GM12874 (cell line): ENCODE measurements around the gene CD2AP.

ENCODE experiments used
- TF ChIP-seq, protein P1 (sequence below): IDR thresholded peaks from 2 replicates; pipeline ENCODE4 v1.5.1; 2011; ENCODE audit warnings: low read depth, mild to moderate bottlenecking, control low read depth, low read length, moderate library complexity; ENCODE audit not compliant: insufficient read depth

The CD2AP gene

DNA sequence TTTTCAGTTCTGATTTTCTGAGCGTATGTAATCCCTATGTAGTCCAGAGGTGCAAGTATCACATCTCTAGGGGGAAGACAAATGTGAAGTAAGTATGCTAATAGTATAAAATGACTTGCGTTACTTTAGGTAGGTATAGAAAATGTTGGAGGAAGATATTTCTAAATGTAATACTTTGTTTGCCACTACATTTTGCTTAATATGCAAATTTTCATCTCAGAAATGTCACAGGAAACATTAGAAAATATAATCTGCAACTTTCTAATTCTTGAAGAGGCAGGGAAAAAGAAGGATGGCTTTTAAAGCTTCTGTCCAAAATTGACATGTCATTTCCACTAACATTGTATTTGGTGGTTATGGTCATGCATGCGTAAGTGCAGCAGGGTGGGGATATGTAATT lies 85.6 kb downstream of the CD2AP start:
- TF ChIP-seq, protein P1, sequence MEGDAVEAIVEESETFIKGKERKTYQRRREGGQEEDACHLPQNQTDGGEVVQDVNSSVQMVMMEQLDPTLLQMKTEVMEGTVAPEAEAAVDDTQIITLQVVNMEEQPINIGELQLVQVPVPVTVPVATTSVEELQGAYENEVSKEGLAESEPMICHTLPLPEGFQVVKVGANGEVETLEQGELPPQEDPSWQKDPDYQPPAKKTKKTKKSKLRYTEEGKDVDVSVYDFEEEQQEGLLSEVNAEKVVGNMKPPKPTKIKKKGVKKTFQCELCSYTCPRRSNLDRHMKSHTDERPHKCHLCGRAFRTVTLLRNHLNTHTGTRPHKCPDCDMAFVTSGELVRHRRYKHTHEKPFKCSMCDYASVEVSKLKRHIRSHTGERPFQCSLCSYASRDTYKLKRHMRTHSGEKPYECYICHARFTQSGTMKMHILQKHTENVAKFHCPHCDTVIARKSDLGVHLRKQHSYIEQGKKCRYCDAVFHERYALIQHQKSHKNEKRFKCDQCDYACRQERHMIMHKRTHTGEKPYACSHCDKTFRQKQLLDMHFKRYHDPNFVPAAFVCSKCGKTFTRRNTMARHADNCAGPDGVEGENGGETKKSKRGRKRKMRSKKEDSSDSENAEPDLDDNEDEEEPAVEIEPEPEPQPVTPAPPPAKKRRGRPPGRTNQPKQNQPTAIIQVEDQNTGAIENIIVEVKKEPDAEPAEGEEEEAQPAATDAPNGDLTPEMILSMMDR, result no peak

DNA sequence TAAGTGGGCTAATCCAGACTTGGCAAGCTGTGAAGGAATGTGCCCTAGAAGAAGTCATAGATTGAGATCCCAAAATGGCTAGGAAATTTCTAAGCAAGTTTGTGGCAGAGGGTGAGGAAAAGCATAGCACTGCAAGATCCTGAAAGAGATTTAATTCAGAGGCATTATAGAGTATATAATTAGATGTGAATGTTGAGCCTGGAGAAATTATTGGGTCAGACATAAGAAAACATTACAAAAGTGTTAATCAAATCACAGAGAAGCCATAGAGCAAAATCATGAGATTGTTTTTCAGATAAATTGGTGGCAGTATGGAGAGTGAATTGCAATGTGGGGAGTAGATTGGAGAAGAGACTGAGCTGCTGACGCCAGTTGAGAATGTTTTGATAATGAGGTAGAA lies 90.0 kb downstream of the CD2AP start:
- TF ChIP-seq, protein P1, result no peak

DNA sequence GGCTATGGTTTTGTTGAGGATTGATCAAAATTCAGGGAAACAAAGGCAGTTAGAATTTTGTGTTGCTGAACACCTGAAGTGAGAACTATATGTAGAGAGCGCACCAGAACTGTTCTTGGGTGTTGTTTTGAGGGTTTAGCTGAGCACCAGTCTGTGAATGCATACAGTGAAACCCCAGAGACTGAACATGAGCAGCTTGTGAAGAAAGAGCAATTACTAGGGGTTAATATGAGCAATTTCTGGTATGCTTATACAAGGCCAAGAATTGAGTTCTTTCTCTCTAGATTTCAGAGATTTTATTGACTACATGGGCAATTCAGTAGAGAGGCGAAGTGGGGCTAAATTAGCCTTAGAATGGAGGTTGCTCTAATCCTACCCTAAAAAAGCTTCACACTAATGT lies 93.9 kb downstream of the CD2AP start:
- TF ChIP-seq, protein P1, result no peak

DNA sequence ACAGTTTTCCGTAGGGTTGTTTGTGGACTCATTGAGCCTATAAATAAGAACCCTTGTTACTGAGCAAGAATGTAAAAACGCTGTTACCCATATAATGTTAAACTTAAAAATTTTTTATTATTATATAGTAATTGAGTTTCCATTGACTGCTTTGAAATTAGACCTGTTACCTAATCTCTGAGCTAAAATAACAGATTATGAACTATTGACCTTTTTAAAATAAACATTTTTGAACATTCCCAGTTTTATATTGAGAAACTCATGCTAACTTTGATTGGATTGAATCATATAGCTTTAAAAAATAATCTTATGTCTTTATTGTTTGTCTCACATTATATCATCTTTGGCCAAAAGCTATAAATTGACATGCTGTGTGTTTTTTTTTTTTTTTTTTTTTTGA lies 95.5 kb downstream of the CD2AP start:
- TF ChIP-seq, protein P1, result no peak

DNA sequence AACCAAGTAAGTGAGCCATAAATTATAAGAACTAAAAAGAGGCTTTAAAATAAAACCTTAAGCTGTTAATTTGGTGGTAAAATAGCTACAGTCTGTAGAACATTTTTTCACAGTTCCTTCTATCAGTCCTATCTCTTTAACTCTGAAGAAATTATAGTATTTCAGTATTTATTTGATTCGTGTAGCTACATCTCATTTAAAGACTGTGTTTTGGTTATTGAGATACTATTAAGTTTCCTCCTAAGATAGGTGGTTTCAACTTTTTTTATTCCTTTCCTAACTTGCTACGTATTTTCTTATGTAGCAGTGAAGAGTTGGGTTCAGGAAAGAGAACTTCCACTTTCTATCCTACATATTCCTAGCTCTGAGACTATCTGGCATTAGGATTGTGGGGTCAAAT lies 97.2 kb downstream of the CD2AP start:
- TF ChIP-seq, protein P1, result no peak

DNA sequence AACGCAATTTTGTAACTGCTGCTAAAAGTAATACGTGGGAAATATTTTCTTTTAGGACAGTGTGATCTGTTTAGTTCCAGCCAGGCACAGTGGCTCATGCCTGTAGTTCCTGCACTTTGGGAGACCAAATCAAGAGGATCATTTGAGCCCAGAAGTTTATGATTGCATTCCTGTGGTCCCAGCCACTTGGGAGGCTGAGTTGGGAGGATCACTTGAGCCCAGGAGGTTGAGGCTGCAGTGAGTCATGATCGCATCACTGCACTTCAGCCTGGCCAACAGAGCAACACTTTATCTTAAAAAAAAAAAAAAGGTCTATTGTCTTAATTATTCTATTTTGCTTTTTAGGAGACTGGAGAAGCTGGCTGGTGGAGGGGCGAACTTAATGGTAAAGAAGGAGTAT lies 101.5 kb downstream of the CD2AP start:
- TF ChIP-seq, protein P1, result no peak

DNA sequence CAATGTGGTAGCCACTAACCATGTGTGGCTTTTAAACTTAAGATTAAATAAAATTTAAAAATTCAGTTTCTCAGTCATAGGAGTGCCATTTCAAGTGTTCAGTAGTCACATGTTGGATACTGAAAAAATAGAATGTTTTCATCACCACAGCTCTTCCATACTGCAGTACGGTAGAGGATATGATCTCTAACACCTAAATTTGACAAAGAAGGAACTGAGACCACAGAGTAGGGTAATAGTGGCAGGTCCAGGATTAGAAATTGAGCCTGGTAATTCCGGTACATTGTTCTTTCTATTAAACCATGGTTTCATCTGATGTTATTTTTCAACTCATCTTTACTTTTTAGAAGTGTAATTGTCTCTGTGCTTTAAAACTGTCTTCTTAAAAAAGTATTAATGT lies 104.0 kb downstream of the CD2AP start:
- TF ChIP-seq, protein P1, result no peak

DNA sequence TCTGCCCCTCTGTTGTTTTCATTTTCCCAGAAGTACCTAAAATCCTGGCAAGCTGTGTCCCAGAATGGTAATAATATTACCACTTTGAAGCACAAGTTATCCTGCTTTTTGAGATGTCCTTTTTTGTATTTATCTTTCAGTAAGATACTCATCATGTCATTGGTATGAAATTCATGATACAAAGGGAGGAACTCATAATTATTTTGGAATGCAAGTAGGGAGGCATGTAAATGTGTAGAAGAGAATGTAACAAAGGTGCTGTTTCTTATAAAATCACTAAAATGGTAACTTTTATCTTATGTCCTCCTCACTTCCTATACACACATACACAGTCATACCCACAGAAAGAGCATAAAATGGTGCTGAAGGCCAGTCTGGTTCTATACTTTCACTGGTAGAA lies 109.9 kb downstream of the CD2AP start:
- TF ChIP-seq, protein P1, result no peak
